ENCODE measurements around the gene DMTF1. TPM values are rescaled to one million over a fixed set of nuclear protein-coding genes. Genes with fewer than 3 reads are reported as not detected.

Gene DMTF1
- total RNA-seq, 1 donor from 2014 or later, result 55.6 TPM

DNA sequence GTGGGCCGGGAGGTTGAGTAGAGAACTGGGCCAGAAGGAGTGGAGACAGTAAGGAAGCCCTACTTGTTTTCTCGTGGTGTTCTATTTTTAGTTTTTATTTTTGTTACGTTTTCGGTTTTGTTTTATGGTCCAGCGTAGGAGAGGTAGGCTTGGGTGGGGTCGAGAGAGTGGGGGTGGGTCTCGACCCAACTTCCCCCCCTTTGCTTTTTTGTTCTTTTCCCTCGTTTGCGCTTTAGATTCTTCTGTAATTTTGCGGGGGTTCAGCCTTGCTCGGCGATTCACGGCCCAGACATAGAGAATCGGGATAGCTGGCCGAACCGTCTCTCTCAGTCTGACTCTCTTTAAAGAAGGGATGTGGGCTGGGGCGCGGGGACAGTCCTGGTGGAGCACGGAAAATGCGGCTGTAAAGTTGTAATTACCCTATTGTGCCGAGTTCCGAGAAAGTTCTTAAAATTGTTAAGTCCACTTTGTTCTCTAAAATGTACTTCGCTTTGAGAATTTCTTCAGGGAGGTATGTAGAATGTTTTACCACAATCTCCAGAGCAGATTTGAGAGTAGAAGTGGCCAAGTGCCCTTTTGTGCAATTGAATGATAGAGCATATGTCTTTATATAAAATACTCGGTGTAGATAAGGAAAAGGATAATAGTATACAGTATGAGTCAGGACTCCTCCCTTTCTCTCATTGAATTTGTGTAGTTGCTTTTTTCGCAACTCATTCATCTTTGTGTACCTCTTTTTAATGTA, 816 bp downstream of the DMTF1 start:
- H3K27ac Mint-ChIP-seq (ENCODE audit: unreplicated experiment), result peak overlapping the region; percentile 99
- peak overlapping the region; percentile 83 for H3K4me3 Mint-ChIP-seq (ENCODE audit: unreplicated experiment)
- TF ChIP-seq CTCF (IDR thresholded peaks at IDR 0.05), result peak; percentile 2
- no peaks in the 10 kb centered on the region for H3K36me3 Mint-ChIP-seq (ENCODE audit: low read depth)
- H3K27me3 Mint-ChIP-seq (ENCODE audit: low read depth), result no peaks in the 10 kb centered on the region
- H3K4me1 Mint-ChIP-seq (ENCODE audit: low read depth), result peaks cover 45% of the 10 kb centered on the region
- H3K9me3 Mint-ChIP-seq (ENCODE audit: low read depth), result no peaks in the 10 kb centered on the region
- no peak for DNase-seq (ENCODE audit: low spot score)

GRCh38 chr7:87154166-87154565, 1.9 kb downstream of the DMTF1 start:
- Mint-ChIP-seq H3K9me3 (ENCODE audit: low read depth) (no peaks in the 10 kb centered on the region), H3K27me3 (ENCODE audit: low read depth) (no peaks in the 10 kb centered on the region), H3K27ac (ENCODE audit: unreplicated experiment) (peak overlapping the region; percentile 62), H3K4me1 (ENCODE audit: low read depth) (peaks cover 45% of the 10 kb centered on the region), H3K36me3 (ENCODE audit: low read depth) (no peaks in the 10 kb centered on the region), H3K4me3 (ENCODE audit: unreplicated experiment) (peak overlapping the region; percentile 83)
- no peak for TF ChIP-seq CTCF (IDR thresholded peaks at IDR 0.05)
- DNase-seq (ENCODE audit: low spot score), result no peak

DNA sequence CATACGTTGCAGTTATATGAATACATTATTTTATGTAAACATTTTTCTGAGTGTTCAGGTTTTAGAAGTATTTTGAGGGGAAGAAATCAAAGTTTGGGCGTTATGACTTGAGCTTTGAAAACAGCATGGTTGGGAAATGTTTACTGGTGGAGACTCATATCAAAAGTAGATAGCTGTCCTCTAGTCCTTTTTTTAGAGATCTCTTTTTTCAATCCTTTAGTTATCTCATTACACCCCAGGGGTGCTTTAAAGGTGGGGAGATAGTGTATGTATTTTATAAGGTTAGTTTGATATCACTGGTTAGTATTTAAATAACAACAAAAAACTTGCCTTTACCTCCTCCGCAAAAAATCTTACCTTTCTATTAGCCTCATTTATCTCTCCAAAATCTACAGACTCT, 2.3 kb downstream of the DMTF1 start:
- Mint-ChIP-seq H3K27ac (ENCODE audit: unreplicated experiment) (peak overlapping the region; percentile 62), H3K27me3 (ENCODE audit: low read depth) (no peaks in the 10 kb centered on the region), H3K36me3 (ENCODE audit: low read depth) (no peaks in the 10 kb centered on the region), H3K9me3 (ENCODE audit: low read depth) (no peaks in the 10 kb centered on the region), H3K4me1 (ENCODE audit: low read depth) (peaks cover 47% of the 10 kb centered on the region), H3K4me3 (ENCODE audit: unreplicated experiment) (peak overlapping the region; percentile 83)
- TF ChIP-seq CTCF (IDR thresholded peaks at IDR 0.05), result no peak
- no peak for DNase-seq (ENCODE audit: low spot score)

DNA sequence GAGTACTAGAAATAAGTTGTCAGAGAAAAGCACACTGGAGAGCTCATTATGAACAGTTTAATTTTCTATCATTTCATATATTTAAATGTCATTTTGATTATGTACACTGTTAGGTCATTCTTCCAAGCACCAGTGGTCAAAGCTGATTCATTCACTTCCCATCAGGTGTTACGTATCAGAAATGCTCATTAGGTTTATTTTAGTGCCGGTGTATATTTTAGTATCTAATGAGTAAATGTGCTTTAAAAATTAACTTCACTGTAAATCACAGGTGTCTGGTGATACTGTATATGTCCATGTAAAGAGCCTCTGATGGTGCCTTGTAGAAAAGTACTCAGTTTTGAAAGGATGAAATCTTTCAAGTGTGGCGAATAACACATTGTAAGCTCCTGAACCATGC, 3.5 kb downstream of the DMTF1 start:
- TF ChIP-seq CTCF (IDR thresholded peaks at IDR 0.05), result no peak
- H3K4me3 Mint-ChIP-seq (ENCODE audit: unreplicated experiment), result peak overlapping the region; percentile 8
- H3K27ac Mint-ChIP-seq (ENCODE audit: unreplicated experiment), result peak overlapping the region; percentile 6
- no peaks in the 10 kb centered on the region for H3K36me3 Mint-ChIP-seq (ENCODE audit: low read depth)
- DNase-seq (ENCODE audit: low spot score), result no peak
- no peaks in the 10 kb centered on the region for H3K9me3 Mint-ChIP-seq (ENCODE audit: low read depth)
- H3K27me3 Mint-ChIP-seq (ENCODE audit: low read depth), result no peaks in the 10 kb centered on the region
- H3K4me1 Mint-ChIP-seq (ENCODE audit: low read depth), result peaks cover 55% of the 10 kb centered on the region

GRCh38 chr7:87156709-87157108, 4.5 kb downstream of the DMTF1 start:
- Mint-ChIP-seq H3K27me3 (ENCODE audit: low read depth) (no peaks in the 10 kb centered on the region), H3K4me3 (ENCODE audit: unreplicated experiment) (no peak overlapping the region), H3K4me1 (ENCODE audit: low read depth) (peaks cover 46% of the 10 kb centered on the region), H3K36me3 (ENCODE audit: low read depth) (no peaks in the 10 kb centered on the region), H3K9me3 (ENCODE audit: low read depth) (no peaks in the 10 kb centered on the region), H3K27ac (ENCODE audit: unreplicated experiment) (peak overlapping the region; percentile 73)
- DNase-seq (ENCODE audit: low spot score), result no peak
- no peak for TF ChIP-seq CTCF (IDR thresholded peaks at IDR 0.05)
